ENCODE data around the gene CEP85L.

The CEP85L gene

GRCh38 chr6:118677193-118677592, 25.8 kb upstream of the CEP85L start:
- TF ChIP-seq TCF4 (CRISPR knock-in tag; IDR thresholded peaks at IDR 0.05; ENCODE audit: borderline replicate concordance) = no peak
- TF ChIP-seq CREB5 (CRISPR knock-in tag; IDR thresholded peaks at IDR 0.05; ENCODE audit: low read depth) = no peak
- TF ChIP-seq PATZ1 (CRISPR knock-in tag; IDR thresholded peaks at IDR 0.05; ENCODE audit: borderline replicate concordance) = no peak
- TF ChIP-seq, protein P1, sequence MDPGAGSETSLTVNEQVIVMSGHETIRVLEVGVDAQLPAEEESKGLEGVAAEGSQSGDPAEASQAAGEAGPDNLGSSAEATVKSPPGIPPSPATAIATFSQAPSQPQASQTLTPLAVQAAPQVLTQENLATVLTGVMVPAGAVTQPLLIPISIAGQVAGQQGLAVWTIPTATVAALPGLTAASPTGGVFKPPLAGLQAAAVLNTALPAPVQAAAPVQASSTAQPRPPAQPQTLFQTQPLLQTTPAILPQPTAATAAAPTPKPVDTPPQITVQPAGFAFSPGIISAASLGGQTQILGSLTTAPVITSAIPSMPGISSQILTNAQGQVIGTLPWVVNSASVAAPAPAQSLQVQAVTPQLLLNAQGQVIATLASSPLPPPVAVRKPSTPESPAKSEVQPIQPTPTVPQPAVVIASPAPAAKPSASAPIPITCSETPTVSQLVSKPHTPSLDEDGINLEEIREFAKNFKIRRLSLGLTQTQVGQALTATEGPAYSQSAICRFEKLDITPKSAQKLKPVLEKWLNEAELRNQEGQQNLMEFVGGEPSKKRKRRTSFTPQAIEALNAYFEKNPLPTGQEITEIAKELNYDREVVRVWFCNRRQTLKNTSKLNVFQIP (CRISPR knock-in tag; IDR thresholded peaks at IDR 0.05; ENCODE audit: borderline replicate concordance, low read depth) = no peak
- TF ChIP-seq ESRRG (CRISPR knock-in tag; IDR thresholded peaks at IDR 0.05) = no peak
- no peak for TF ChIP-seq BACH2 (CRISPR knock-in tag; IDR thresholded peaks at IDR 0.05; ENCODE audit: borderline replicate concordance)
- no peak for TF ChIP-seq ZFP3 (CRISPR knock-in tag; IDR thresholded peaks at IDR 0.05)
- no peak for TF ChIP-seq CSRNP3 (CRISPR knock-in tag; IDR thresholded peaks at IDR 0.05)
- no peak for TF ChIP-seq TOX (CRISPR knock-in tag; IDR thresholded peaks at IDR 0.05; ENCODE audit: borderline replicate concordance)
- no peak for TF ChIP-seq CSDC2 (CRISPR knock-in tag; IDR thresholded peaks at IDR 0.05)
- TF ChIP-seq ARNTL (CRISPR knock-in tag; IDR thresholded peaks at IDR 0.05; ENCODE audit: borderline replicate concordance, low read depth) = no peak
- no peak for TF ChIP-seq RARB (CRISPR knock-in tag; IDR thresholded peaks at IDR 0.05)
- TF ChIP-seq ISL1 (CRISPR knock-in tag; IDR thresholded peaks at IDR 0.05) = no peak
- TF ChIP-seq PPARA (CRISPR knock-in tag; IDR thresholded peaks at IDR 0.05; ENCODE audit: borderline replicate concordance) = no peak
- no peak for TF ChIP-seq ZFP30 (CRISPR knock-in tag; IDR thresholded peaks at IDR 0.05)
- no peak for ATAC-seq

- no peak for TF ChIP-seq ESRRG (CRISPR knock-in tag; IDR thresholded peaks at IDR 0.05)
- TF ChIP-seq PATZ1 (CRISPR knock-in tag; IDR thresholded peaks at IDR 0.05; ENCODE audit: borderline replicate concordance) = no peak
- no peak for ATAC-seq
These were observed 23.8 kb upstream of the CEP85L start for GRCh38 chr6:118675225-118675624.

DNA sequence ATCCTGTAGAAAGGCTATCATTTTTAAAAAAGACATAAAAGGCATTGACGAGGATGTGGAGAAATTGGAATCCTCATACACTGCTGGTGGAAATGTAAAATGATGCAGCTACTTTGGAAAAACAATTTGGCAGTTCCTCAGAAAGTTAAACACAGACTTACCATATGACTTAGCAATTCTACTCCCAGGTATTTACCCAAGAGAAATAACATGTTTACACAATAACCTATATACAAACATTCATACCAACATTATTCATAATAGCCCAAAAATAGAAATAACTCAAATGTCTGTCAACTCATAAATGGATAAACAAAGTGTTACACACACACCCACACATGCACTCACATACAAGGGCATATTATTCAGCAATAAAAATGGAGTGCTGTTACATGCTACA, 23.4 kb upstream of the CEP85L start:
- no peak for ATAC-seq
- no peak for TF ChIP-seq CREB5 (CRISPR knock-in tag; IDR thresholded peaks at IDR 0.05; ENCODE audit: low read depth)
- no peak for TF ChIP-seq TCF4 (CRISPR knock-in tag; IDR thresholded peaks at IDR 0.05; ENCODE audit: borderline replicate concordance)
- no peak for TF ChIP-seq ARNTL (CRISPR knock-in tag; IDR thresholded peaks at IDR 0.05; ENCODE audit: borderline replicate concordance, low read depth)
- TF ChIP-seq ESRRG (CRISPR knock-in tag; IDR thresholded peaks at IDR 0.05) = no peak
- TF ChIP-seq OSR1 (CRISPR knock-in tag; IDR thresholded peaks at IDR 0.05) = no peak
- no peak for TF ChIP-seq CSRNP3 (CRISPR knock-in tag; IDR thresholded peaks at IDR 0.05)
- TF ChIP-seq ISL1 (CRISPR knock-in tag; IDR thresholded peaks at IDR 0.05) = no peak
- no peak for TF ChIP-seq TSHZ2 (CRISPR knock-in tag; IDR thresholded peaks at IDR 0.05)
- TF ChIP-seq PPARA (CRISPR knock-in tag; IDR thresholded peaks at IDR 0.05; ENCODE audit: borderline replicate concordance) = no peak
- TF ChIP-seq, protein P1 (CRISPR knock-in tag; IDR thresholded peaks at IDR 0.05; ENCODE audit: borderline replicate concordance, low read depth) = no peak
- no peak for TF ChIP-seq ZFP3 (CRISPR knock-in tag; IDR thresholded peaks at IDR 0.05)
- TF ChIP-seq ZC3H10 (CRISPR knock-in tag; IDR thresholded peaks at IDR 0.05) = no peak
- TF ChIP-seq BACH2 (CRISPR knock-in tag; IDR thresholded peaks at IDR 0.05; ENCODE audit: borderline replicate concordance) = no peak
